PC-9 (cell line): ENCODE results near the gene DDX52.

Experiments
- EZH2 ChIP-seq: fragments of 200-600 bp; sonication (generic); IDR thresholded peaks from 2 replicates; pipeline ENCODE4 v1.8.0; 2017; ENCODE audit warnings: antibody characterized with exemption, low read depth
- TF ChIP-seq, protein P1 (sequence below): fragments of 200-600 bp; sonication (generic); conservative IDR thresholded peaks from 2 replicates; pipeline ENCODE4 v1.6.1; 2017; ENCODE audit warnings: mixed run types, antibody characterized with exemption, mild to moderate bottlenecking, moderate library complexity

DNA sequence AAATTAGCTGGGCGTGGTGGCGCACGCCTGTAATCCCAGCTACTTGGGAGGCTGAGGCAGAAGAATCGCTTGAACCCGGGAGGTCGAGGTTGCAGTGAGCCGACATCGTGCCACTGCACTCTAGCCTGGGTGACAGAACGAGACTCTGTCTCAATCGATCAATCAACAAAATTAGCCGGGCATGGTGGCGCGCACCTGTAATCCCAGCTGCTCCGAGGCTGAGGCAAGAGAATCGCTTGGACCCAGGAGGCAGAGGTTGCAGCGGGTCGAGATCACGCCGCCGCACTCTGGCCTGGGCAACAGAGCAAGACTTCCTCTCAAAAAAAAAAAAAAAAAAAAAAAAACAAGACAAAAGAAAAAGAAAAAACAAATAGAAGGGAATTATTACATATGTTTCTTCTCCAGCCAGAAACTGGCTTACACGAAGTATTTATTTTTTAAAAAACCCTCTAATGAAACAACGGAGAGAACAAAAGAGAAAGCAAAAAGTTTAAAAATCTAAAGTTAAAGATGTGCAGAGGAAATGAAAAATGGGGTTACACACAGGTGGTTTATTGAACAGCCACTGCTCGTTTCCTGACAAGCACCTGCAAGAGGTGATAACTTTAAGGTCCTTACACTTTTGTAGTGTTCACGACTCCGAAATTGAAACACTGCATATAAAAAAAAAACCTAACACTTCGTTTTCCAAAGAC lies 35.5 kb downstream of the DDX52 start:
- TF ChIP-seq, protein P1, sequence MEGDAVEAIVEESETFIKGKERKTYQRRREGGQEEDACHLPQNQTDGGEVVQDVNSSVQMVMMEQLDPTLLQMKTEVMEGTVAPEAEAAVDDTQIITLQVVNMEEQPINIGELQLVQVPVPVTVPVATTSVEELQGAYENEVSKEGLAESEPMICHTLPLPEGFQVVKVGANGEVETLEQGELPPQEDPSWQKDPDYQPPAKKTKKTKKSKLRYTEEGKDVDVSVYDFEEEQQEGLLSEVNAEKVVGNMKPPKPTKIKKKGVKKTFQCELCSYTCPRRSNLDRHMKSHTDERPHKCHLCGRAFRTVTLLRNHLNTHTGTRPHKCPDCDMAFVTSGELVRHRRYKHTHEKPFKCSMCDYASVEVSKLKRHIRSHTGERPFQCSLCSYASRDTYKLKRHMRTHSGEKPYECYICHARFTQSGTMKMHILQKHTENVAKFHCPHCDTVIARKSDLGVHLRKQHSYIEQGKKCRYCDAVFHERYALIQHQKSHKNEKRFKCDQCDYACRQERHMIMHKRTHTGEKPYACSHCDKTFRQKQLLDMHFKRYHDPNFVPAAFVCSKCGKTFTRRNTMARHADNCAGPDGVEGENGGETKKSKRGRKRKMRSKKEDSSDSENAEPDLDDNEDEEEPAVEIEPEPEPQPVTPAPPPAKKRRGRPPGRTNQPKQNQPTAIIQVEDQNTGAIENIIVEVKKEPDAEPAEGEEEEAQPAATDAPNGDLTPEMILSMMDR = no peak
- no peak for TF ChIP-seq EZH2
